ENCODE measurements around the gene ANO10. TPM values are rescaled to one million over a fixed set of nuclear protein-coding genes. Genes with fewer than 3 reads are reported as not detected.

The ANO10 gene
- total RNA-seq, 1 experiment from 2014 or later: 23.7 TPM

DNA sequence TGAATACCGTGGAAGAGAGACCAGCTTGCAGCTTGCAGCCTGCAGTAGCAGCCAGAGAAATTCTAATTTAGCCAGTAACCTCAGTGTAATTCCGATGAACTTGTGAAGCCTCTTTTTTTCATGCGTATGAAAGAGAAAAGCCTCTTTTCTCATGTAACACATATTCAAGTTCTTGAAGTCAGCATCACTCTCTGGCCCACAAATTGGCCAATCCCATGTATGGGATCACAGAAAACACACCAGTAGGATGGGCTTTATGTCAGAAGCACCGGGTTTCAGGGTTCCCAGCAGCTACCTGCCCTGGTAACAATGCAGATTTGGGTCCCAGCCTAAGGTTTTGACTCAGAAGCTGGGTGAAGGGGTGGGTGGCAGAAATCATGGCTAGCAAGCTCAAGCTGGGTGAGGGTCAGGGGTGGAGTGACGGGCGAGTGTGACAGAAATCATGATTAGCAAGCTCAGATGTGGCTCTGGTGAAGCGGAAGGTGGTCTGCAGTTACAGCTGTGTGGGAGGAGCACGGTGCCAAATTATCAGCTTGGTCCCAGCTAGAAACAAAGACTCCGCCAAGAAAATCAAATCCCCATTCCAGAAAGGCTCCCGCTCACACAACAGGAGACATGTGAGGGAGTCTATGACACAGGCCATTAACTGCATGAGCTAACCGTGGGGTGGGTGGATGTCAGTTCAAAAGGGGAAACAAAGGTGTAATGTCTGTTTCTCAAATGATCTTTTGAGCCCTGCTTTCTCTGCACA, 248.8 kb downstream of the ANO10 start:
- H3K79me2 ChIP-seq (ENCODE audit: low read length): no peaks in the 10 kb centered on the region
- no peak overlapping the region for H3K4me3 ChIP-seq (ENCODE audit: low read length)
- ATAC-seq (no peak), DNase-seq (no peak)
- no peak overlapping the region for H3K27ac ChIP-seq (ENCODE audit: low read length)
- no peak overlapping the region for H2AFZ ChIP-seq (ENCODE audit: low read length)
- ChIA-PET CTCF (no interaction called here), POLR2A (ENCODE audit: unreplicated experiment) (no interaction called here)
- H3K9ac ChIP-seq (ENCODE audit: low read length): no peak overlapping the region
- no peaks in the 10 kb centered on the region for H3K9me3 ChIP-seq (ENCODE audit: low read length)
- no peaks in the 10 kb centered on the region for H3K9me2 ChIP-seq (replicated peaks; ENCODE audit: low read length)
- H3K4me2 ChIP-seq (ENCODE audit: low read length): no peak overlapping the region
- no peaks in the 10 kb centered on the region for H3K36me3 ChIP-seq (ENCODE audit: low read depth, low read length)
- no peaks in the 10 kb centered on the region for H3K27me3 ChIP-seq (ENCODE audit: low read length)
- H3K4me1 ChIP-seq (ENCODE audit: insufficient read depth, low read length): no peaks in the 10 kb centered on the region
- no TSS peak for BruUV-seq (replicated peaks)
- no peaks in the 10 kb centered on the region for H4K20me1 ChIP-seq (ENCODE audit: low read length)
- H3F3A ChIP-seq (ENCODE audit: low read length, unreplicated experiment): no peaks in the 10 kb centered on the region
- intact Hi-C loops (cut with micrococcal nuclease): loop anchor here (10.0 kb wide), 1 partner anchor 148 kb away; no protein-coding TSS in a partner anchor
- no peak for TF ChIP-seq EZH2phosphoT487 (IDR thresholded peaks at IDR 0.05; ENCODE audit: borderline replicate concordance, low read length)
- no peak for TF ChIP-seq EZH2 (IDR thresholded peaks at IDR 0.05; ENCODE audit: low read length, unreplicated experiment)
- TF ChIP-seq, protein P1, sequence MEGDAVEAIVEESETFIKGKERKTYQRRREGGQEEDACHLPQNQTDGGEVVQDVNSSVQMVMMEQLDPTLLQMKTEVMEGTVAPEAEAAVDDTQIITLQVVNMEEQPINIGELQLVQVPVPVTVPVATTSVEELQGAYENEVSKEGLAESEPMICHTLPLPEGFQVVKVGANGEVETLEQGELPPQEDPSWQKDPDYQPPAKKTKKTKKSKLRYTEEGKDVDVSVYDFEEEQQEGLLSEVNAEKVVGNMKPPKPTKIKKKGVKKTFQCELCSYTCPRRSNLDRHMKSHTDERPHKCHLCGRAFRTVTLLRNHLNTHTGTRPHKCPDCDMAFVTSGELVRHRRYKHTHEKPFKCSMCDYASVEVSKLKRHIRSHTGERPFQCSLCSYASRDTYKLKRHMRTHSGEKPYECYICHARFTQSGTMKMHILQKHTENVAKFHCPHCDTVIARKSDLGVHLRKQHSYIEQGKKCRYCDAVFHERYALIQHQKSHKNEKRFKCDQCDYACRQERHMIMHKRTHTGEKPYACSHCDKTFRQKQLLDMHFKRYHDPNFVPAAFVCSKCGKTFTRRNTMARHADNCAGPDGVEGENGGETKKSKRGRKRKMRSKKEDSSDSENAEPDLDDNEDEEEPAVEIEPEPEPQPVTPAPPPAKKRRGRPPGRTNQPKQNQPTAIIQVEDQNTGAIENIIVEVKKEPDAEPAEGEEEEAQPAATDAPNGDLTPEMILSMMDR (conservative IDR thresholded peaks at IDR 0.05; ENCODE audit: low read depth, low read length): no peak

DNA sequence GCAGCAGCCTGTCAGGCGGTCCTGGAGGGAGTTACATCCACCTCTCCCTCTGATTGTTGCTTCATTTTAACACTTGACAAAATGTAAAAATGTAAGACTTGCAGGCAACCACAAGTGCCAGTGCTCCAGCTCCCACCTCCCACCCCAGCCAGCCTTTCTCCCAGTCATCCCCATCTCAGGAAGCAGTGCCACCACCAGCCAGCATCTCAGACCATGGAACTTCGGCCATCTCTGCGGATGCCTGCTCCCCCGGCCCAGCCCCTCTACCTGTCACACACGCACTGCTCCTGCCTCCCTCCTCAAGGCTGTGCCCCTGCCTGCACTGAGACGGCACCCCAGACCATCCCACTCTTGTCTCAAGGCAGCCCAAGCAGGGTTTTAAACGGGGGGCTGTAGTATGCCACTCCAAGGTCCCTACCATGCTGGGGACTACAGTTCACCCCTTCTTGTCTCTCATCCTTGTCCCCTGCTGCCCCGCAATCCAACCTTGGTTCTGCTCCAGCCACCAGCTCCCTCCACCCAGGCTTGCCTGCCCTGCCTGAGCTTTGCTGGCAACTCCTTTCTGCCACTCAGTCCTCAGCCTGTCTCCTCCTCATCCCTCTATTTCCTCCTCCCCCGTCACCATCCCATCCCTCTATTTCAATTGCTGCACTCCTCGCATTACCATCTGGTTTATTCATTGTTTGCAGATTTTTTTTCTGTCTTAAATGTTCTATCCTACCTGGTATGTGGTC, 249.6 kb downstream of the ANO10 start:
- H3K27ac ChIP-seq (ENCODE audit: low read length): no peak overlapping the region
- no peaks in the 10 kb centered on the region for H3K79me2 ChIP-seq (ENCODE audit: low read length)
- H3K27me3 ChIP-seq (ENCODE audit: low read length): no peaks in the 10 kb centered on the region
- H3F3A ChIP-seq (ENCODE audit: low read length, unreplicated experiment): no peaks in the 10 kb centered on the region
- no peak overlapping the region for H3K4me2 ChIP-seq (ENCODE audit: low read length)
- intact Hi-C loops (cut with micrococcal nuclease): loop anchor here (10.0 kb wide), 1 partner anchor 147 kb away; no protein-coding TSS in a partner anchor
- no peak overlapping the region for H3K4me3 ChIP-seq (ENCODE audit: low read length)
- no peaks in the 10 kb centered on the region for H3K36me3 ChIP-seq (ENCODE audit: low read depth, low read length)
- BruUV-seq (replicated peaks): no TSS peak
- H3K4me1 ChIP-seq (ENCODE audit: insufficient read depth, low read length): no peaks in the 10 kb centered on the region
- H4K20me1 ChIP-seq (ENCODE audit: low read length): no peaks in the 10 kb centered on the region
- no peaks in the 10 kb centered on the region for H3K9me3 ChIP-seq (ENCODE audit: low read length)
- no peak for TF ChIP-seq EZH2phosphoT487 (IDR thresholded peaks at IDR 0.05; ENCODE audit: borderline replicate concordance, low read length)
- TF ChIP-seq EZH2 (IDR thresholded peaks at IDR 0.05; ENCODE audit: low read length, unreplicated experiment): no peak
- TF ChIP-seq, protein P1 (conservative IDR thresholded peaks at IDR 0.05; ENCODE audit: low read depth, low read length): no peak
- POLR2A ChIA-PET (ENCODE audit: unreplicated experiment): no interaction called here
- no peak overlapping the region for H2AFZ ChIP-seq (ENCODE audit: low read length)
- DNase-seq (no peak), ATAC-seq (no peak)
- no peak overlapping the region for H3K9ac ChIP-seq (ENCODE audit: low read length)
- H3K9me2 ChIP-seq (replicated peaks; ENCODE audit: low read length): no peaks in the 10 kb centered on the region
- CTCF ChIA-PET: no interaction called here

DNA sequence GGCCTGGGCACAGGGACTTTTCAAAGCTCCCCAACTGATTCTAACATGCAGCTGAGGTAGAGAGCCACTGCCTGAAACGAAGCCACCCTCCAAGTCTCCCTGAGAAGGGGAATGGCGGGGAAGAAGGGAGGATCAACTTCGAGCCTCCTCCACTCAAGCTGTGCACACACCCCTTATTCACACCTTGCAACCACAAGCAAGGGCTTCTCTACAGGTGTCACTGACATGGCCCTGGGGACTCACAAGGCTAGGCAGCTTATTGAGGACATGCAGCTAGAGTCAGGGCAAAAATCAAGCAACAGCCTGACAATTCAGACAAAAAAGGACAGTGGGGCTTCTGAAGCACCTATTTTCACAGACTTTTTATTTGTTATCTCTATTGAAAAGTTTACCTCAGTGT, 250.3 kb downstream of the ANO10 start:
- no peak overlapping the region for H3K4me3 ChIP-seq (ENCODE audit: low read length)
- H3K27me3 ChIP-seq (ENCODE audit: low read length): no peaks in the 10 kb centered on the region
- intact Hi-C loops (cut with micrococcal nuclease): loop anchor here (10.0 kb wide), 1 partner anchor 147 kb away; no protein-coding TSS in a partner anchor
- DNase-seq (no peak), ATAC-seq (no peak)
- no TSS peak for BruUV-seq (replicated peaks)
- no peak overlapping the region for H3K27ac ChIP-seq (ENCODE audit: low read length)
- no peaks in the 10 kb centered on the region for H3K9me3 ChIP-seq (ENCODE audit: low read length)
- H3K9ac ChIP-seq (ENCODE audit: low read length): no peak overlapping the region
- no peak overlapping the region for H2AFZ ChIP-seq (ENCODE audit: low read length)
- H3K36me3 ChIP-seq (ENCODE audit: low read depth, low read length): no peaks in the 10 kb centered on the region
- no peaks in the 10 kb centered on the region for H4K20me1 ChIP-seq (ENCODE audit: low read length)
- no peak overlapping the region for H3K4me2 ChIP-seq (ENCODE audit: low read length)
- no peaks in the 10 kb centered on the region for H3K79me2 ChIP-seq (ENCODE audit: low read length)
- no peaks in the 10 kb centered on the region for H3F3A ChIP-seq (ENCODE audit: low read length, unreplicated experiment)
- CTCF ChIA-PET: no interaction called here
- no peaks in the 10 kb centered on the region for H3K9me2 ChIP-seq (replicated peaks; ENCODE audit: low read length)
- H3K4me1 ChIP-seq (ENCODE audit: insufficient read depth, low read length): no peaks in the 10 kb centered on the region
- POLR2A ChIA-PET (ENCODE audit: unreplicated experiment): no interaction called here
- no peak for TF ChIP-seq EZH2 (IDR thresholded peaks at IDR 0.05; ENCODE audit: low read length, unreplicated experiment)
- TF ChIP-seq, protein P1 (conservative IDR thresholded peaks at IDR 0.05; ENCODE audit: low read depth, low read length): no peak
- TF ChIP-seq EZH2phosphoT487 (IDR thresholded peaks at IDR 0.05; ENCODE audit: borderline replicate concordance, low read length): no peak
